B cell (primary cell): ENCODE measurements around the gene MYEF2. TPM values are rescaled to one million over a fixed set of nuclear protein-coding genes. Genes with fewer than 3 reads are reported as not detected.

Source experiments
- polyA plus RNA-seq: library from polyadenylated mRNA; depleted of rRNA; stranded (reverse); fragments of >200 nt; gene quantifications from 2 replicates; pipeline ENCODE4 v1.2.3, GENCODE V29; 2012
- total RNA-seq, 2 donors: library from RNA; stranded (reverse); fragments of 120-200 nt in 1 of 2; gene quantifications; 1 replicate in 1 of 2; 2 replicates in 1 of 2; pipeline versions ENCODE4 v1.2.3 to v1.2.4, GENCODE V29; 2013 to 2022

Gene MYEF2
- total and polyA plus RNA-seq, 2 donors (not counting 1 experiment from before 2014, with no cell fraction given) = 3.9 to 34.3 TPM

Other genes starting within 250 kb of the MYEF2 start
- gene SLC24A5, start 57.3 kb downstream of the MYEF2 start, total RNA-seq = not detected in 2 replicates
- gene SLC24A5, start 57.3 kb downstream of the MYEF2 start, polyA plus RNA-seq = not detected in 2 replicates
- gene CTXN2, start 13.4 kb upstream of the MYEF2 start, total RNA-seq = 0.10 TPM in 1 of 2 replicates, not detected in the other
- gene CTXN2, start 13.4 kb upstream of the MYEF2 start, polyA plus RNA-seq = not detected in 2 replicates
- gene SLC12A1, start 28.0 kb upstream of the MYEF2 start, total RNA-seq = not detected in 2 replicates
- not detected in 2 replicates for gene SLC12A1, start 28.0 kb upstream of the MYEF2 start, polyA plus RNA-seq
- gene DUT, start 153.1 kb upstream of the MYEF2 start, total RNA-seq = 84.7 and 89.8 TPM in 2 replicates
- gene DUT, start 153.1 kb upstream of the MYEF2 start, polyA plus RNA-seq = 59.5 and 69.3 TPM in 2 replicates